ENCODE data around the gene GNAZ.

The GNAZ gene

DNA sequence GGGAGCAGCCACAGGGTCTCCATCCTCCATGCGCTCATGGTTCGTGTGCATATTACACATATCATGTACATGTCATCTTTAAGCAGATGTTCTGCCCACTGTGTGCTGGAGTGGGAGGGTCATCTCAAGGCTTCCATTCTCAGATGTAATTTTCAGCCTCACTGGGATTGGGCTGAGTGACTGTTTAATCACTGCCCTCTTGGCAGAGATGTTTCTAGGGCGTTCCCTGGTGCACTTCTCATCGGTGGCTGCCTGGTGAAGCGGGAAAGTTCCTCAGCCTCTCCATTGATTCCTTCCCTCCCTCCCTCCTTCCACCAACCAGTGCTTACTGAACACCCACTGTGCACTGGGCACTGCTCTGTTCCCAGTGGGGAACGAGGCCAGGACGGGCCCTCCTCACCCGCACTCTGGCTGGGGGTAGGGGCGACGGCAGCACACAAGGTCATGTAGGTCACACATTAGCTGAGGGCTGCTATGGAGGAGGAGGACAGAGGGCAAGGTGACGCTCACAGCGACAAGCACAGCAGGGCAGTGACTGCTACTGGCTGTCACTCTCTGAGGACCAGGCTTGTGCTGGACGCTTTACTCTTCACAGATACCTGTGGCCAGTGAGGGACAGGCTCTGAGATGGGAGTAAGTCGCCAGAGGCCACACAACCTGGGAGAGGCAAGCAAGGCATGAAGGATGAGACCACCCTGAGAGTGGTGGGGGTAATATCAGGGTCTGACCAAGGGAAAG lies 22.9 kb downstream of the GNAZ start:
- no peak for DNase-seq (ENCODE audit: low read depth)

DNA sequence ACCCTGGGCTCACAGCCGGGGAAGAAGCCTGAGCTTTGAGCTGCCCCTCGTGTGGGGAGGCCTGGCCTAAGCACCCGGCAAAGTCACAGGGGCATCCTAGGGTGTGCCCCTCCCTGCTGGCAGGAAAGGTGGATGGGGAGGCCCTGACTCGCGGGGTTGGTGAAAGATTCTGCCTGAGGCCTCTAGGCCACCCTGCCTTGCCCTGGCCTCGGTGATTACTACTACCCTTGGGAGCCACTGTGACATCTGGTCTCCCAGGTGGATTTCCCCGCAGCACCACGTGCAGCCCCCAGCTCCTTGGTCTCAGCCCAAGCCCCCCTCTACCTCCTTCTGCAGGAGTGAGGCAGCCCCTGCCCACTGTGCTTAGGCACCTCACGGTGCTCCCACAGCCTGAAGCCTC lies 23.9 kb downstream of the GNAZ start:
- DNase-seq (ENCODE audit: low read depth), result no peak

DNA sequence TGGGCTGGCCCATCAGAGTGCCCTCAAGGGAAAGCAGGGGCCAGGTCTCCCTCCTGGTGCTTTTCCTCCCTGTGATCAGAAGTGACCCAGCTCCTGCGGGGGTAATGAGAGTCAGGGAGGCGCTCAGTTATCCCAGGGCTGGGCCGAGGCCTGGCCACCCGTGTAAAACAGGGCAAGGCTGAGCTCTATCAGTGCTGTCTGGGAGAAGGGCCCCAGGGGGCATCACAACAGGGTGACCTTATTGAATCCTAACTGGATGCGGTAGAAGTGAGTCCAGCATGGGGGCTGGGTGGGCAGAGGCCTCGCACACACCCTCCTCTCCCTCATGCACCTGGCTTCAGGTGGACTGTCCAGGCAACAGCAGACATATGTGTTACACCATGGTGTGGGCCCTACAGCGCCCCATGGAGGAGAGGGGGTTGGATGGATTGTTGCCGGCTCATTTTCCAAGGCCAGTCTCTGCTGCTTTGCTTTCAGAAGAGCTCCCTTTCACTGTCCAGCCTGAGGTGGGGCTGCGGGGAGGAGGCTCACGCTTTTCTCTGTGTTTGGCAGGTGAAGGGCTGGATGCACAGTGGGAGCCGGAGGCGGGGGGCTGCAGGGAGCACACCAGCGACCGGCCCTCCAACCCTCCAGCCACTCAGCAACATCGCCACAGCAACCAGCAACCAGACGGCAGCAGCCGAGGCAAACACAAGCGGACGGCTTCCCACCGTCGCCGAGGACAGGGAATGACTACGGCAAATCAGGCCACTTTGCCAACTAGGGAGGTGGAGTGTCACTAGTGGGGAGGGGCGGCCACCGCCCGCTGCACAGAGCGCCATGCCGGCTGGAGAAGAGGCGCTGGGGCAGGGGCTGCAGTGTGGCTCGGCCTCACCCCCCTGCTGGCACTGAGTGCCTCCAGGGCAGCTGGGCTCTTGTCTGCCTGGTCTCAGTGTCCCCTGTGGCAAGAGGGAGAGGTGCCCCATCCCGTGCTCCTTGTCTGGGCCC lies 24.7 kb downstream of the GNAZ start:
- no peak for DNase-seq (ENCODE audit: low read depth)

DNA sequence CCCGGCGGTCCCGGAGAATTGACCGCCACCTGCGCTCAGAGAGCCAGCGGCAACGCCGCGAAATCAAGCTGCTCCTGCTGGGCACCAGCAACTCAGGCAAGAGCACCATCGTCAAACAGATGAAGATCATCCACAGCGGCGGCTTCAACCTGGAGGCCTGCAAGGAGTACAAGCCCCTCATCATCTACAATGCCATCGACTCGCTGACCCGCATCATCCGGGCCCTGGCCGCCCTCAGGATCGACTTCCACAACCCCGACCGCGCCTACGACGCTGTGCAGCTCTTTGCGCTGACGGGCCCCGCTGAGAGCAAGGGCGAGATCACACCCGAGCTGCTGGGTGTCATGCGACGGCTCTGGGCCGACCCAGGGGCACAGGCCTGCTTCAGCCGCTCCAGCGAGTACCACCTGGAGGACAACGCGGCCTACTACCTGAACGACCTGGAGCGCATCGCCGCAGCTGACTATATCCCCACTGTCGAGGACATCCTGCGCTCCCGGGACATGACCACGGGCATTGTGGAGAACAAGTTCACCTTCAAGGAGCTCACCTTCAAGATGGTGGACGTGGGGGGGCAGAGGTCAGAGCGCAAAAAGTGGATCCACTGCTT lies 25.5 kb downstream of the GNAZ start:
- no peak for DNase-seq (ENCODE audit: low read depth)

DNA sequence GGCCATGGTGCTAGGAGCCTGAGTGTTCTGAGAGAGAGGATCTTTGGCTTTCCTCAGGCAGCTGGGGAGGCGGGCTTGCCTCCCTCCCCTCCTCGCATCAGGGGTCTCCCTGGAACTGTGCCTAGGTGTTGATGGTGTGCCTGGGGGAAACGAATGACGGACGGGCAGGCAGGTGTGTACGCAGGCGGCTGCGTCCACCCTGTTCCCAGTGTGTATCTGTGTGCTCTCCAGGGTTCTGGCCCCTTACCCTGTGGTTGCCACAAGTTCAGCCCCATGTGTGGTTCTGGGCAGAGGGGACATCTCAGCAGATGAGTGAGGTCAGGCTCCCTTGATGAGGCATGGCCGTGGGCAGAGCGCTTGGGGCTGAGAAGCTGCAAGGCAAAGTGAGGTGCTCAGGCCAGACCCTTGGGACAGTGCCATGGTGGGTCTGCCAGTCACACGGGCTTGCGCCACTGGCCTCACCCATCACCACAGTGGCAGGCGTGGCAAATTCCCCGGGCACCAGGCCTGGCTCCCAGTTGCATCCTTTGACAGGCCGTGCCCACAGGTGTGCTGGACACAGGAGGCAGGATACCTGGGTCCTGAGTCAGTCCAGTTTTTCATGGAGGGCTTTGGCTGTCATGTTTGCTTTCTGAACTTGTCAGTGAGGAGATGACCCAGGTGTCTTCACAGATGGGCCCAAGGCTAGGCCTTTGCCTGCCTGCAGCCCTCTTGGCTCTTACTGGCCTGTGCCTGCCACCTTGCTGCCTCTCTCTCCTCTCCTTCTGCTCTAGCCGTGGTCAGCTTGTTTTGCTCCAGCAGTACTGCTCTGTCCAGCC lies 27.3 kb downstream of the GNAZ start:
- DNase-seq (ENCODE audit: low read depth), result no peak

DNA sequence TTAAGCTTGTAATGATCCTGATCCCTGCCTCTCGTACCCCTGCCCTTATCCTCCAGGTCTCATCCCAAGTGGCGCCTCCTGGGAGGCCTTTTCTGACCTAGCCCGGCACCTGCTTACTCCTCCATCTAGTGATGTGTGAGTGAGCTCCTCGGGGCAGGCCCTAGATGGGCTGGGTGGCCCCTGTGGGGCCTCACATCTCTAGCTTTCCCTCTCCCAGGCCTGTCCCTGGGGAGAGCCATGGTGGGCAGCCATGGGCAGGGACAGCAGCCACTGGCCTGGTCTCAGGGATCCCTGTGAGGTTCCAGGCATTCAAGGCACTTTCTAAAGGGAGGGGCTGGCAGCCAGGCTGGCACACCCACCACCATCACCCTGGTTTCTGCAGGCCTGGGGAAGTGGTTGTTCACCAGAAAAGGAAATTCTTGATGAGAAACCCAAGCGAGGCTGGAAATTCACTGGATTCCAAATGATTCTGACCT lies 27.9 kb downstream of the GNAZ start:
- no peak for DNase-seq (ENCODE audit: low read depth)

DNA sequence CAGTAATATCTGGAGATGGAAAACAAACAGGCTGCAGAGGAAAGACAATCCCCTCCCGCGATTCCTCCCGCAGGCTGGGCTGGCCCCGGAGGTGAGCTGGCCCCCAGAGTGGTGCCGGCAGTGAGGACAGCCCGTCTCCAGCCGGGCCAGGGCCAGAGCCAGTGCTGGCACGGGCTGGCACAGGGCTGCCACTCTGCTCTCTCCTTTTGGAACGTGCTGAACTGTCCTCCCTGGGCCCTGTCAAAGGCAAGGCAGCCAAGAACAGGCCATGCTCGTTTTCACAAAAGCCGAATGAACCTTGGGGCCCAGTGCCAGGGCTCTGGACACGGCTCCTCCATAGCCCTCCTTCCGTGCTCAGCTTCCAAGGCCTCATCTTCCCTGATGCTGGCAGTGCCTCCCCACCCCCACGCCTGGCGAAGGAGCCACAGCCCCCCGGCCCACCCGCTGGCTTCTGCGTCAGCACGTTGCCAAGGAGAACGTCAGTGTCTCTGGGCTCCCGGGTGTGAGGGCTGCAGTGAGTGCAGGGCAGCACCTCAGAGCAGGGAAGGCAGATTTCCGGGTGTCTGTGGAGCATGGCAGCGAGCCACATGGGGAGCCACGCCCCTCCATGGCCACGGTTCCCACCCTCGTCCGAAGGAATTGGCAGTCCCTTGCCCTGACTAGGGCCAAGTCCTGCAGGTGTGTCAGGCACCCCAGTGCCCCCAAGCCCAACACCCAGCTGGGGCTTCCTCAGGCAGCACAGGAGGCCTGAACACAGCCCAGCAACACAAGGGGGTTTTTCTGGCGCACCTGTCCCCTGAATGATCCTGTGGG lies 28.6 kb downstream of the GNAZ start:
- no peak for DNase-seq (ENCODE audit: low read depth)

DNA sequence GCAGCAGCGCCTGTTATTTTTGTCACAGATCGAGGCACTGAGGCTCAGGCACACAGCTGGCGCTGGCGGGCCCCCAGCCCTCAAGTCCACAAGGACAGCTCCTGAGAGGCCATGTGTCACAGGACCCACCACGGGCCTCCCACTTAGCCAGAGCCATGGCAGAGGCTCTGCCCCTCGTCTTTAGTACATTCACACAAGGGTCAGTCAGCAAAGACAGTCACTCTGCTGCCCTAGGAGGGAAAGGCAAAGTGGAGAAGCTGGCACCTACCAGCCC lies 29.1 kb downstream of the GNAZ start:
- no peak for DNase-seq (ENCODE audit: low read depth)

DNA sequence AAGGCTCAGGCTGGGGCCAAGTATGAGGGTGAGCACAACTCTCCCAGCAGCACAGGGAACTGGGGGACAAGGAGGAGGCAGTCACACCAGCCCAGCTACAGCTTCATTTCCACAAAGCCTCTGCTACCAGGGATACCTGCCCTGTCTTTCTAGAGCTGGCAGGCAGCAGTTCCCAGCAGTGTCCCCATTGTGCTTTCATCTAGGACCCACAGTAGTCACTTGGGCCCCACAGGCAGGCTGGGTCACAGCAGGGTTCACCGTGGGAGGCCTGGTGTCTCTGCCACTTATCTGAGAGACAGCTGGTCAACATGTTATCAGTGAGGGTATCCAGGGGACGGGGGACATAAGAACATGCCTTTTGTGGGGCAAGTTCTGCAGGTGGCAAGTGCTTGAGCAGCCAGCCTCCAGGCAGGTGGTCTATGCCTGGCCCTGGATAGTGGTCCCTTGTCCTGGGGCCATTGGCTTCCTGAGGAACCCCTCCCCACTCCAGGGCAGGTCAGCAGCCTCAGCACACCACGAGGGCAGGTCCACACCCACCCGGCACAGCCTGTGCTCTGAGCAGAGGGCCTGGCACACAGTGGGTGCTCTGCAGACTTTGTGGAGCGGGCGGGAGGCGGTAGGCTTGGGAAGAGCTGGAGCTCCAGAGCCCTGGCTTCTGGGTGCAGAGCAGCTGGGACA lies 29.9 kb downstream of the GNAZ start:
- no peak for DNase-seq (ENCODE audit: low read depth)

DNA sequence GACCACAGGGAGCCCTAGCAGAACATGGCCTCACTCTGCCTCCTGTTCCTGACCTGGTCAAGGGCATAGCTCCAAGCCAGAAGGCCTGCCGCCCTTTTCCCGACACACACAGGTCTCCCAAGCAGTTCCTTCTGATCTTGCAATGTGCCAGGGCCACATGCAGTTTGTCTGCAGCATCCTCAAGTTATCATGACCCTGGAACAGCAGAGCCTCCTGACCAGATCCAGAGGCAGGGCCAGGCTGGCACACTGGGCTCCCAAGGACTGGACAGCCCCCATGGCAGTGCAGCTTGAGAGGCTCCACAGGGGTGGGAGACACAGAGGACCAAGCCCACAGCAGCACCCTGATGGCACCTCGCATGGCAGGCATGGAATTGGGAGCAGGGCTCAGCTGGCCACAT lies 31.2 kb downstream of the GNAZ start:
- DNase-seq (ENCODE audit: low read depth), result no peak

DNA sequence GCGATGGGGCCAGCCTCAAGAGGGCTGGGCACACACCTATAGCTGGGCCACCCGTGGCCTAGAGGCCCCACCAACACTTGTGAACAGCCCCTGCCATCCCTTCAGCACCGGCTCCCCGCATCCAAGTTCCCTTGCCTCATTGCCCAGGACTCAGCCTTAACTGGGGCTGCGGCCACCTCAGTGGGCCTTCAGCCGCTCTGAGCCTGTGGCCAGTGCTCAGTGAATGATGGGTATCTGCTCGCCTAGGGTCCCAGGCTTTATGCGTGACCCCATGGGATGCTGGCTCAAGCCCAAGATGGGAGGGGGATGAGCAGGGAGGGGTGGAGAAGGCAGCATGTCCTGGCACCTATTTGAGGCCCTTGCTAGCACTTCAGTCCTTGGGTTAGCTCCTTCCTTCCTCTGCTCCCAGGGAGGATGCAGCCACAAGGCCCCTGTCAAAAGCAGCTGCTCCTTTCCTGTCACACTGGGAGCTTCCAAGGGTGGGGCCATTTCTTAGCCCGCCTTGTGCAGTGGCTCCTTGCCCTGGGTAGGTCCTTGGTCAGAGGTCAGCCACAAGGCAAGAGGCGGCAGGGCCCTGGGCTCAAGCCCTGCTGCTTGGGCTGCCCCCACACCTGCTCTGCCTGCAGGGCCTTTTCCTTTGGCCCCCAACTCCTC lies 31.8 kb downstream of the GNAZ start:
- DNase-seq (ENCODE audit: low read depth), result no peak

DNA sequence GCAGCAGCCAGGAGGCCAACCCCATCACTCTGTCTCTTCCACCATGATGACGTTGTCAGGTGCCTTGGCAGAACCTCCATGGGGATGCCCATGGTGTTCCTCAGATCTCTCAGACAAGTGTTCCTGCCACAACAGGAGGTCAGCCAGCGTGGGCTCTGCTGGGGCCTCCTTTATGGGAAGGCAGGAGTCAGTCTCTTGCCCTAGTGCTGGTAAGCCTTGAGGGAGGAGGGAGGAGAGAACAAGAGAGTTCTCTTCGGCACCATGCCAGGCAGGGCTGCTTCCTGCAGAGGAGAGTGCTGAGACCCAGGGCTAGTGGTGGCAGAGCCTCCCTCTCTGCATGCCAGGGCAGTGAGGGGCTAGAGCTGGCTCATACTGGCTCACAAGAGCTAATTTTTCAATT lies 32.5 kb downstream of the GNAZ start:
- no peak for DNase-seq (ENCODE audit: low read depth)

DNA sequence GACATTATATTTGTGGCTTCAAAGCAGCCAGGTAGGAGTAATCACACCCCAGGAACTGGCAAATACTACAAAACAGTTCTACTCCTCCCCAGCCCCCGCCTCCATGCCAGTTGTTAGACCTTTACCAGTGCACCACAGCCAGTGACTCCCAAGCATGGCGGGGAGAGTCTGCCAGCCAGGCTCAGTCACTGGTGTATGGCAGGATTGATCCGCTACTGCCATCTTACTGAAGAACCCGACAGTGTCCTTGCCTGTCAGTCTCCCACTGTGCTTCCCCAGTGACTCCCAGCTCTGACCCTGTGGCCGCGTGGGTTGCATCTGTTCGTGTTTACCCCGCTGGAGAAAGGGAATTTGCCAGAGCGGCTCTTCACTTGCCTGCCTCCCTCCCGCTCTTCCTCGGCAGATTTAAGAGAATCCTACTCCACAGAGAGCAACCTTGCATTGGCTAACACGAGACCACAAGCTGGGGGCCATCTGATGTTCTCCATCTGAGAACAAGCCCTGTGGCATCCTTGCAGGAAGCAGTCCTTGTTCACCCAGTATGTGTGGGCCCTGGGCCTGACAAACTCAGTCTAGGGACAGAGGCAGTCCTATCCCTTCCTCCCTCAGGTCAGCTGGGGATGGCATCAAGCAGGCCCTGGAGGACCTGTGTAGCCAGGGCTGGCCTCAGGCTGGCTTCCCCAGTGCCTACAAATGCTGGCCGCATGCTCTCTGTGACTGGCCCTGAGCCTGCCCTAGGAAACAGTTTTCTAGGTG lies 33.1 kb downstream of the GNAZ start:
- no peak for DNase-seq (ENCODE audit: low read depth)

DNA sequence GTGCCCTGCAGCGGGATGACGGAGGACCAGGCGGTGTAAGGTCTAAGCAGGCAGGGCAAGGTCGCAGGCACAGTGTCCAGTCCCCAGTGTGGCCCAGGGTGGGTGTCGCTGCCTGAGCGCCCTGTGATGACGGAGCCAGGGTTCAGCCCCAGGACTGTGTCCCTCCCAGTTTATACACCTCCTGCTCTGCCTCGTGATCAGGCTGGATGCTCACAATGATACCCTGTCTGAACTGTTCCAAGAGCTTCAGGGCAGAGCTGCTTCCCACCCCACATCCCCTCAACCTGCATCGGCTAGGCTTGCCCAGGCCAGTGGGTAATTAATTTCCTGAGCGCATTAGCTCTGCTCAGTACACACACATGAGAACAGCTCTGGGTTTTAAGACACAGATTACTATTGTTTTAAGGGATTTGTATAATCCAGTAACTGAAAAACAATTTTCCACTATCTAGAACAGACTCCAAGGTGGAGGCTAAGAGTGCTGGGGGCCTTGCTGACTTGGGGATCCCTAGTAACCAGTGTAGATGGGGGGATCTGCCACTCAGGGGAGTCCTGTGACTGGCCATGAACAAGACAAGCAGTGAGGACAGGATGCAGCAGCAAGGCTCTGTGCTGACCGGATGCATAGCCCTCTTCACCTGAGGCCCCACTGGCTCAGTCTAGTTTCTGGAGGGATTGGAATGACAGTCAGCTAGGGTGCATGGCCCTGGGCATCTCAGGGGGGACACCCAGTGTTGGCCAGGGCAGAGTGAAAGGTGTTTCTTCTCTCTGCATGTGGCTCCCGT lies 34.1 kb downstream of the GNAZ start:
- no peak for DNase-seq (ENCODE audit: low read depth)

DNA sequence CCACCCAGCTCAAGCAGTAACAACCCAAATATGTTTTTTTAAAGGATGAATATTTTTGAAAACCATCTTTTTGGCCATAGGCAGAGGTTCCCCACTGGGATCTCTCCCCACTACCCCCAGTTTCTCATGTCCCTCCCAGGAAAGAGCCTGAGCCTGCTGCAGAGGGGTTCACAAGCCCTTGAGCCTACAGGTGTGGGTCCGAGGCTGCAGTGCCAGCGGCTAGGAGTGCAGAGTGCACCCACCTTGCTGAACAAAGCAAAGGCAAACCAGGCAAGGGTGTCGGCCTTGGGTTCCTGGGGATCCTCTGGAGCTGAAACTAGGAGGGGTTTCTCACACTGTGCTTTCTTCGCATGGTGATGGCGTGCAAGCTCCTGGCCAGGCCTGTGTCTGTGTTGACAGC lies 35.0 kb downstream of the GNAZ start:
- DNase-seq (ENCODE audit: low read depth), result no peak

DNA sequence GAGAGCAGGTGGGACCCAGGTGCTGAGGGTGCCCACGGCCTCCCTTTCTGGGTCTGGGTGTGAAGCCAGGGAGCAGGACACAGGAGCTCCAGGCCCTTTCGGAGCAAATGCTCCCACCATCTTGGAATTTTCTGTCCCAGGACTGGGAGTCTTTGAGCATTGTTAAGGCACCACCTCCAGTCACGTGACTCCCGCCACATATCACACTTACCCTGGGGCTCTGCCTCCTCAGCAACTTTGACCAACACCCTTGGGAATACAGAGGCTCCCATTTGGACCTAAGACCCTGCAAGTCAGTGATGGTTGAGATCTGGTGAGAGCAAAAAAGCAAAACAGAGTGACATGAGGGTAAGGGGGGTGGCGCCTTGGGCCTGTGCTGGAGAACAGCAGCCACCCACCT lies 35.6 kb downstream of the GNAZ start:
- no peak for DNase-seq (ENCODE audit: low read depth)

DNA sequence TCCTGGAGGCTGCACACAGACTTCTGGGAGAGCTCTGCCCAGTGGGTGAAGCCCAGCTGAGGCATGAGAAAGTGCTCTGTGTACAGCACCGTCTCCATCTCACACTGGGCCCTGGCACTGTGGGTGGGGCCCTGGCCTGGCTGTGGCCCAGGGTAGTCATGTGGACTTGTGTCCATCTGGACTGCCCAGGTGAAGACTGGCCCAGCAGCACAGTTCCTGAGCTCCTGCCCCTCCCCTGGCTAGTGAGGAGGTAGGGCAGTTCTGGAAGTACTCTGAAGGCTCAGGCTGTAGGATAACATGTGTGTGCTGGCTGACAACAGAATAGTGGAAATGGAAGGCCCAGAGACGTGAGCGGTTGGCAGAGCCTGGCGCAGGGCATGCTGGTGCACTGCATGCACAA lies 36.0 kb downstream of the GNAZ start:
- no peak for DNase-seq (ENCODE audit: low read depth)

DNA sequence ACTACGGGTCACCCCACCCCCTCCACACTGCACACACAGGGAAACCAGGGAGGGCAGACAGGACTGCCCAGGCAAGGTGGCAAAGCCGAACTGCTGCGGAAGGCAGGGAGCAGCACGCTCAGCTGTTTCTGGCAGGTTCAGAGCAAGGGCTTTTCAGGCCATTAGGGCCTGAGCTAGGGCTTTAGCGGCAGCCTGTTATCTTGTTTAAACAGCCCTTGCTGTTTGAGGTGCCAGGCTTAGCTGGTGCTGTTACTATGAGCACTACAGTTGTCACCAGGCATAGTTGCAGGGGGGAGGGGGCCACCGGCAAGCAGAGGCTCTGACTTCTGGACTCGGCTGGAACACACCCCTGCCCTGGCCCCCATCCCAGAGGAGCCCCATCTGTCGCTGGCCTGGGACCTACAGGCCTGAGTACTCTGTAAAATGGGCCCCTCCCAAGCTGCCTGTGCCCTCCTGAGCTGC lies 36.6 kb downstream of the GNAZ start:
- DNase-seq (ENCODE audit: low read depth), result no peak
